Right renal cortex interstitium (tissue), 3 donors: Measurements from ENCODE around the gene NCOA3. TPM values are rescaled to one million over a fixed set of nuclear protein-coding genes. Genes with fewer than 3 reads are reported as not detected.
"Not testable (repeated sequence)": the region's sequence is repeated elsewhere in the genome, so short reads cannot be mapped to it uniquely, and the experiment has no call there.

ENCODE experiments used
- DNase-seq, 3 donors: peaks; one replicate each; pipeline ENCODE4 v3.0.0-alpha.2; 2013; ENCODE audit warnings: low read depth in 3 of 3, low spot score in 2 of 3
- polyA plus RNA-seq, 3 donors: library from polyadenylated mRNA; unstranded; fragments of 120-200 nt; gene quantifications; one replicate each; pipeline ENCODE4 v1.2.1, GENCODE V29; 2013; ENCODE audit not compliant: insufficient read length in 3 of 3

The NCOA3 gene
- polyA plus RNA-seq, 3 donors: 34.2 to 36.6 (median 35.3) TPM

GRCh38 chr20:47588158-47588557 lies 86.5 kb downstream of the NCOA3 start:
- DNase-seq: no peak

GRCh38 chr20:47591231-47591630 lies 89.5 kb downstream of the NCOA3 start:
- no peak for DNase-seq

- no peak for DNase-seq
Observed at GRCh38 chr20:47594157-47594556, 92.5 kb downstream of the NCOA3 start.

GRCh38 chr20:47595138-47595537 lies 93.5 kb downstream of the NCOA3 start:
- not testable (repeated sequence) for DNase-seq

GRCh38 chr20:47596003-47596571 lies 94.4 kb downstream of the NCOA3 start:
- DNase-seq: no peak

DNA sequence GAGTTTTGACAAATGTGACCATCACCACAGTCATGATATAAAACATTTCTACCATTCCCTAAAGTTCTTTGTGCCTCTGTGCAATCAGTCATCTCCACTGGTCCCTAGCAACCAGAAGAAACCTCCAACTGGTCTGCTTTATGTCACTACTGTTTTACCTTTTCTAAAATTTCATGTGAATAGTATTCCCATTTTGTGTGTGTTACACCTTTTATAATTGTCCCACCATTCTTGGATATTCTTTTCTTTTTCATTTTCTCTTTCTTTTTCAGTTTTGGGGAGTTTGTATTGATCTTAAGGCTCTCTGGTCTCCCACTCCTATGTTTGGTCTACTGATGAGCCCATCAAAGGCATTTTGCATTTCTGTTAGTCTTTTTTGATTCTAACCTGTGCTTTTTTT lies 95.4 kb downstream of the NCOA3 start:
- no peak for DNase-seq

DNA sequence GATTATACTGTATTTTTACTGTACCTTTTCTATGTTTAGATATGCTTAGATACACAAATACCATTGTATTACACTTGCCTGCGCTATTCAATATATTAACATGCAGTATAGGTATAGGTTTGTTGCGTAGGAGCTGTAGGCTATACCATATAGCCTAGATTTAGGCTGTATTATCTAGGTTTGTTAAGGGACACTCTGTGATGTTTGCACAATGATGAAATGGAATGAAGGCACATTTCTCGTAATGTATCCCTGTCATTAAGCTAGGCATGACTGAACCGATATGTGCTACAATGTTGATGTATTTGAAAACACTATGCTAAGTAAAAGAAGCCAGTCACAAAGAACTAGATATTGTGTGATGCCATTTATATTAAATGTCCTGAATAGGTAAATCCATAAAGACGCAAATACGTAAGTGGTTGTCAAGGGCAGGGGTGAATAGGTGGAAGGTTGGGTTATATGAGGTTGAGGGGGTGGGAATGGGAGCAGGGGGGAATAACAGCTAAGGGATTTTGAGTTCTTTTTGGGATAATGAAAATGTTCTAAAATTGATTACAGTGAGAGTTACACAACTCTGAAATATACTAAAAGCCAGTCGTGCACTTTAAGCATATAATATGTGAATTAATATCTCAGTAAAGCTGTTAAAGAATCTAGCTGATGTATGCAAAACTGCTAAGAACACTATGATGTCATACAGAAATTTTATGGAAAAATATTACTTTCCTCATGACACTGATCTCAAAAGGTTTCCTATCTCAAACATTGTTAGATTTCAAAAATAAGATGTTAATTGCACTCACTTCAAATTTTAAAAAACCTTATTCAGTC lies 97.4 kb downstream of the NCOA3 start:
- DNase-seq: no peak

DNA sequence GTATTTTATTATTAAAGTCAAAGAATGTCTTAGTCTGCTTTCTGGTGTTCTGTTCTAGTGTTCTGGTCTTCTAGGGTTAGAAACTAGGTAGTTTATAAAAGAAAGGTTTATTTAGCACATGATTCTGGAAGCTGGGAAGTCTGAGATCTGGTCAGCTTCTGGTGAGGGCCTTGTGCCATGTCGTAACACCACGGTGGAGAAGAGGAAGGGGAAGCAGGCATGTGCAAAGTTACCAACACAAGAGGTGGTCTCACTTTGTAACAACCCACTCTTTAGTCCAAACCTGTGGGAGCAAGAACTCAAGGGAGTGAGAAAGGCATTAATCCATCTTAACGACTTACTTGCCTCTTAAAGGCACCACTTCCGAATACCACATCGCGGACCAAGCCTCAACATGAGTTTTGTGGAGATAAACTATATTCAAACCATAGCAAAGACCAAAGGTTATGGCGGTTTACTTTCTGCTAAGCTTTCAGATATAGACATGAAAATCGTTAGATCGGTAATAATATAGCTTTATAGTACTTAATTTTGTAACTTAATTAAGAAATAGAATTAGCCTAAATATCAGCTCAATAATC lies 99.4 kb downstream of the NCOA3 start:
- no peak for DNase-seq

GRCh38 chr20:47603260-47603659 lies 101.6 kb downstream of the NCOA3 start:
- DNase-seq: no peak

DNA sequence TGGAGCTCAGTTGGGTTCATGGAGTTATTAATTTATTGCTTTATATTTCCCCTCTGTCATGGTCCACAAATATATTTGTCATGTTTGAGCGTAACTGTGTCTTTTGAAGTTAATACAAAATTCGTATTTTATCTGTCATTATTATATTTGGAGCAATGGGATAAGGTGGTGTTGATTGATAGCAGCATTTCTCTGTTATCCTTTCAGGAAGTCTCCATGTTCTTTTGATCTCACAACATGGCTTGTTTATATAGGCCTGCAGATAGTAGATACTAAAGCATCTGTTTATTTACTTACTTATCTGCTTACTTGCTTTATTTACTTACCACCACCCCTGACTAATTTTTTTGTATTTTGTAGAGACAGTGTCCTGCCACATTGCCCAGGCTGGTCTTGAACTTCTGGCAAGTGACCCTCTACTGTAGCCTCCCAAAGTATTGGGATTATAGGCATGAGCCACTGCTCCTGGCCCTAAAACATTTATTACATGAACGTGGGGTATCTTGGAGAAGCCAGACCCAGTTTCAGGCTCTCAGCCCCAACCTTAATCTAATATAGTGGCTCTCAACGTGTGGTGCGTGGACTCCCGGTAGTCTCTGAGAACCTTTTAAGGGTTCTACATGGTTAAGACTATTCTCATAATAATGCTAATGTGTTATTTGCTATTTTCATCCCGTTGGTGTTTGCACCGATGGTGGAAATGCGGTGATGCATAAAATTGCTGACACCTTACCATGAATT lies 104.2 kb downstream of the NCOA3 start:
- DNase-seq: no peak

GRCh38 chr20:47606414-47606982 lies 104.8 kb downstream of the NCOA3 start:
- no peak for DNase-seq

- DNase-seq: no peak
Observed at GRCh38 chr20:47606983-47607613, 105.4 kb downstream of the NCOA3 start.

DNA sequence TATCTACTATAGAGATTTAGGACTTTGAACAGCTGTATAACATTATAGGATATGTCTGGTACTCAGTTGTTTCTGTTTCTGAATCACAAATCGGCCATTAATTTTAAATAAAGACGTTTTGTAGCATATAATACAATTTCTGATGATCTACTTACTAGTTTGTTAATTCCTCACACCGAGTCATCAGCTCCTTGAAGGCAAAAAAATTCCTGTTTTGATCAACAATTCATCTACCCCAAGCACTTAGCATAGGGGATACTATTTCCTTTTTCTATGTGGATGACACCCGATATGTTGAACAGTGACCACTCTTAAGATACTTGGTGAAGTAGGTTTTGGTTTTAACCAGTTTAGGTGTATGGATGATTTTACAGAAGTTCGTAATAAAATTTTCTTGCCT lies 107.3 kb downstream of the NCOA3 start:
- DNase-seq: no peak

DNA sequence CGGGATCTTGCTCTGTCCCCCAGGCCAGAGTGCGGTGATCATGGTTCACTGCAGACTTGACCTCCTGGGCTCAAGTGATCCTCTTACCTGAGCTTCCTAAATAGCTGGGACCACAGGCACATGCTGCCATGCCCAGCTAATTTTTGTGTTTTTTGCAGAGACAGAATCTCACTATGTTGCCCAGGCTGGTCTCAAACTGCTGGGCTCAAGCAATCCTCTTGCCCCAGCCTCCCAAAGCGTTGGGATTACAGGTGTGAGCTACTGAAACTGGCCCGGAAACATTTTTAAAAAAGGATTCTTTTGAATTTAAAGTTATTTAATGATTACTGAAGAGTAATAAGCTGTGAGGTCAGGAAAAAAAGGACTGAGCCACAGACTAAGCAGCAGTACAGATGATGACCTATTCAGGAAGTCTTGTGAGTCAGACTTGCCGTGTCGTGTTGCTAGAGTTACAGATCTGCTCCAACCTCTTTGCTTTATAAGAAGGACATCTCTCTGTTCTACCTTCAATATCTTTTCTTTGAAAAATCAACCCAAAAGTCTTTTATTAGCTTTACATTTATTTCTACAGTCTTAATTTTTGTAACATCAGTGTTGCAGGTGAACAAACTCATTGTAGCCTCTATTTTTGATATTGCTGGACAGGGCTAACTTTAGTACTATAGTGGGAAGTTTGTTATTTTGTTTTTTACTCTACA lies 108.7 kb downstream of the NCOA3 start:
- DNase-seq: no peak

DNA sequence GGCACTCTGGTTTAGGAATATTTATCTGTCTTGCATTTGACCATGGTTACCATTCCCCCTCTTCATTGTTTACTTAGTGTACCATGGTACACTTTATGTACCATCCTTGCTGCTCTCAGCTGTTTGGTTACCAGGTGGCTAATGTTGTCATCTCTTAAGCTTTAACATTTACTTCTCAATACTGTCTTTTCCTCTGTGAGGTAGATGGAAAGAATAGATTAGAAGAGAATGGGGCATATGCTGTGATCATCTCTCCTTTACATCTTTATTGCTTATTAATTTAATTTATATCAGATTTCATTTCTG lies 109.2 kb downstream of the NCOA3 start:
- DNase-seq: no peak

GRCh38 chr20:47611785-47612184 lies 110.1 kb downstream of the NCOA3 start:
- DNase-seq: no peak

DNA sequence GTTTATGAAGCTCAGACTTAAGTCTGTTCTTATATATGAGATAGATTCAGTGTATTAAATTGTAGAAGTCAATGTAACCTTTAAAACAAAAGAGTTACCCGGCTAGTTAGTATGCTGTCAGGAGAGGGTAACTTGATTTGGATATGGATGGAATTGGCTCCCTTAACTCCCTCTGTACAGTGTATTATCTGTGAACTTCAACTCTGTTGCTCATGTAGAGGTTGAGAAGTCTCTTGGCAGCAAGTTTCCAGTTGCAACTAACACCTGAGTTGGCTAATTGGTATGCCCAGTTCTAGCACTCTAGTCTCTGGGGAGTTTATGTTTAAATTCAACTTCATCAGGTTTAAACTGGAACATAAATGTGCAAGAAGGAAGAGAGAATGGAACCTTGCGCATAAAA lies 111.0 kb downstream of the NCOA3 start:
- DNase-seq: no peak

GRCh38 chr20:47614703-47615309 lies 113.1 kb downstream of the NCOA3 start:
- no peak for DNase-seq

DNA sequence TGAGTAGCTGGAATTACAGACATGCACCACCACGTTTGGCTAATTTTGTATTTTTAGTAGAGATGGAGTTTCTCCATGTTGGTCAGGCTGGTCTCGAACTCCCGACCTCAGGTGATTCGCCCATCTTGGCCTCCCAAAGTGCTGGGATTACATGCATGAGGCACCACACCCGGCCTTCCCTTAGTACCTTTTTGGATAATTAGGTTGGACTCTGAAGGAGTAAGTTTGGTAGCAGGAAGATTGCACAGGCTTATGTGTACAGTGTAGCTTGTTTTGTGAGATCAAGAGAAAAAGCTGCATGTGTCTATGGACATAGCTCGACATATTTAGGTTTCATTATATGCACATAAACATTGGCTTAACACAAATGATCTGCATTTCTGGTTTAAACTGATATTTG lies 116.8 kb downstream of the NCOA3 start:
- DNase-seq: no peak
